ENCODE results near the gene PRODH.
"Not testable (repeated sequence)": the region's sequence is repeated elsewhere in the genome, so short reads cannot be mapped to it uniquely, and the experiment has no call there.

The PRODH gene

DNA sequence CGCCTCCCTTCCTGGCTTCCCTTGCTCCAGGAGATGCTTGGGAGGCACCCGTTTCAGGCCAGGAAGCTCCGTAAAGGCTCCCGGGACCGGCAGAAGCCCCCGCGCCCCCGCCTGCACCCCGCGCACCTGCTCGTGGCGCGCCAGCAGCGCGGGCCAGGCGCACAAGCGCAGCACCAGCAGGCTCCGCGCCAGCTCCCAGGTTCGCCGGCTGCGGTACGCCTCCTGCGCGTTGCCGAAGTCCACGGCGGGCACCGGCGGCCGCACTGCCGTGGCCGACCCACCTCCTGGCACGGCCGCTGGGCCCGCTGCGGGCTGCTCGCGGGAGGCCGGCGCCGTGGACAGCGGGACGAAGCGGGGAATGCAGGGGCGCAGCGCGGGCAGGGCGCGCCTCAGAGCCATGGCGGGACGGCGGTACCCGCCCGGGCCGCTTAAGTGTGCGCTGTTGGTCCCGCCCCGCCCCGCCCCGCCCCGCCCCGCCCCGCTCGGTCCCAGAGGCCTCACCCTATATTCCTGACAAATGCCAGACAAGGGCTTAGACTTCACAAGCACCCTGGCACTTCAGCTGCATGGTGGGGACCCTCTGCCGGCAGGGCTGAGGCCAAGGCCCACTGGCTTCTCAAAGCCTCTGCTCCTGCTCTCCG, at the start of gene PRODH:
Gene PRODH, minus strand, starts transcription at position 405 of the 641 bp plus-strand sequence. Its CDS starts 6 bp downstream, at position 399.
- DNase-seq (ENCODE audit: low read depth), result no peak

GRCh38 chr22:18985780-18986179, 49.7 kb upstream of the PRODH start:
- DNase-seq (ENCODE audit: low read depth), result no peak

DNA sequence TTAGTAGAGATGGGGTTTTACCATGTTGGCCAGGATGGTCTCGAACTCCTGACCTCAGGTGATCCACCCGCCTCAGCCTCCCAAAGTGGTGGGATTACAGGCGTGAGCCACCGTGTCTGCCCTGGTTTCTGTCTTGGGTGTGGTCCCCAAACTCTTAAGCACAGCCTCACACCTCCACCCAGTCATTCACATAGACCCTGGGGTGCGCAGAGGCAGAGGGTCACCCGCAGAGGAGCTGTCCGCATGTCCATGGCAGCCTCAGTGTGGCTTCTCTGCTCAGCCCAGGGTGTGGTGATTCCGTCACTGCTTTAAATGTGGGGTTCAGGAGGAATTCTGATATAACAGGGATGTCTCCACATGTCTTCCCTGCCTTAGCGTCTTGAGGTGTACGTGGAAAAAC, 48.5 kb upstream of the PRODH start:
- DNase-seq (ENCODE audit: low read depth), result no peak

GRCh38 chr22:18983120-18983651, 47.1 kb upstream of the PRODH start:
- no peak for DNase-seq (ENCODE audit: low read depth)

DNA sequence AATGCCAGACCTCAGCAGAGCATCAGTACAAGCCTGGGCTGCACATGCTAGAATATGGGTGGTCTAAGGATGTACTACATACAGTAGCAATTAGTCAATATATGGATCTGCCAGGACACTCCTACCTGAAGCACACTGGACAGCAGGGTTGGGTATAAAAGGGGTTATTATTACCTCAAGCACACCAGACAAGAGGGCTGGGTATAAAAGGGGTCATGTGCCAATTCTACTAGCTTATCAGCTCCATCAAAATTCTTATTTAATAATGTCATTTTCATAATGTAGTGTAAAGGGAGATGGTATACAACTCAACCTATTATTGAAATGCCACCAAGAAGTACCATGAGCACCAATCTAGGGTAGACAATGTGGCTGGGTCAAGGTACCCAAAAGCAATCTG, 44.7 kb upstream of the PRODH start:
- DNase-seq (ENCODE audit: low read depth), result no peak

DNA sequence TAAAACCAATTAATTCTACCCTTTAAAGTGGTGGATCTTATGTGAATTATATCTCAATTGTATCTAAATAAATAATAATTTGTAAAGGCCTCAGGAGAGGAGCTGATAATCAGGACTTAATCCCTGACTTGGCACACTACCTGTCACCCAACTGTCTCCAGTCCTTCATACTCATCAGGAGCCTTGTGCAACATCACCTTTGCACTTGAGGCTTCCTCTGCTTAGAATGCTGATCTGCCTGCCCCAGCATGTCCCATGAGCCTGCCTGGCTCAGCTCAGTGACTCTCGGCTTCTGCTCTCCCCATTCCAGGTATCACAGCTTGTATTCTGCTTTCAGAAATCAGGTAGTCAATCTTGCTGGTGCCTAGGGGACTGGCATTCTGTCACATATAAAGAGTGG, 43.9 kb upstream of the PRODH start:
- DNase-seq (ENCODE audit: low read depth), result no peak

DNA sequence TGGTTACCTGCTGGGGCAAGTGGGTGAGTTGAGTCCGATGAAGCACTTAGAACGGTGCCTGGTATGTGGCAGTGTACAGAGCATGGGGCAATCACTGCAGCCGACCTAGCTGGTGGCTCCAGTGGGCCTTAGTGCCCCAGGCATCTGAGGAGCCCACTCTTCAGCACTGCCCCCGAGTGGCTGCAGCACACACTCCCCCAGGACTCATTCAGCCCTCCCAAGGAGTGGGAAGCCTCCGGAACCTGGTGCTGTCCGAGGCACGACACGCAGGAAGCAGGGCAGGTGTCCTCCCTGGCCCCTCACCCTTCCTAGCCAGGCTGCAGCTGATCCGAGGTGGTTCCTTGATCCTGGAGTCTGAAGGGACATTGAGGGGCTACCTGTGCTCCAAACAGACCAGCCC, 42.4 kb upstream of the PRODH start:
- DNase-seq (ENCODE audit: low read depth), result no peak

- DNase-seq (ENCODE audit: low read depth), result no peak
Measured at GRCh38 chr22:18977824-18978425, 41.8 kb upstream of the PRODH start.

DNA sequence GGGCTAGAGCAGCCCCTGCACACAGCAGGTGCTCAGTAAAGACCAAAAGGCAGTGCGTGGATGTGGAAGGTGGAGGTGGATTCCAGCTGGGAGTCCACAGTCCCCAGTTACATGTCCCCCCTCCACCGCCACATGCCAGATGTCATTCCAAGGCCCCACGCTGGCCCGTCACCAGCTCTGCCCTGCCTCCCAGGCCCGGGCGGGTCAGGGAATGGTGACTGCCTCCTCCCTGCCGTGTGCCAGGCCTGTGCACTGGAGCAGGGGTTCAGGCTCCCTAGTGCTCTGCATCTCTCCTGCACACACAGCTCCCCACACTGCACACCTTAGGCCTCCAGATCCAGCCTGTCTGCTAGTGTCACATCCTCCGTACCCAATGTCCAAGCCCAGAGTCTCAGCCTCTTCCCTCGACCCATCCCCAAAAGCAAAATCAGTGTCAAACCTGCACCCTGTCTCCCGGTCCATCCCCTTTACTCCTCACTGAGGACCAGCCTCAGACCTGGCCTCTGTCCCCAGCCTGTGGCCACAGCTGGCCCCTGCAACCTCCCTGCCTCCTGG, 40.2 kb upstream of the PRODH start:
- DNase-seq (ENCODE audit: low read depth), result no peak

DNA sequence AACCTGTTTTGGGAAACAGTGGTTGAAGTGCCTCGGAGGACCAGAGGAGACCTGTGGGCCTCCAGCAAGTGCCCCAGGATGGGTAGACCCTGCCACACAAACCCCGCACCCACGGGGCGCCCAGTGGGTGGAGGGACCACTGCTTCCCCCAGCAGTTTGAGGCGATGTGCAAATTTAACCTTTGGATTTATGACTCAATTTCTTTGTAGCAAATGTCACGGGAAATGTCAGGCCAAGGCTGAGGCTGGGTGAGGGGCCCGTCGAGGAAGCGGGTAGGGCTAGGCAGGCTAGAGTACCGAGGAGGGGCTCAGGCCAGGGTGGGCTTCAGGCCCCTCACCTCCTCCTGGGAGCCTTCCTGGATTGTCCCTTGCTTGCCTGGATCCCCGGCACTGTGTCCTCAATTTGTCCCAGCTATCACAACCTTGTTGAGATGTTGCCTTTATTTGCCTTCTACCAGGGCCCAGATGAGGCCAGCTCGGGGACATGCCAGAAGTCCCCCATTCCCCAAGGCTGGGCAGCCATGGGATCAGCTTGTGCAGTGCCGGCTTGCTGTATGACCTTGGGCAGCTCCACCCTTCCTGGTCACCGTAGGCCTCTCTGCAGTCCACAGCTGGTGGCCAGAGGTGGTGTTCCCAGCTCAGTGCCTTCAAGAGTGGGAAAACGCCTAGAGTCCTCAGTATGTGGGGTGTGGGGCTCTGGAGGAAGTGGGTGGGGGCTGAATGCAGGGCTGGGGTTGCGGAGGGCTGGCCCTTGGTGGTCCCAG, 39.5 kb upstream of the PRODH start:
- no peak for DNase-seq (ENCODE audit: low read depth)

DNA sequence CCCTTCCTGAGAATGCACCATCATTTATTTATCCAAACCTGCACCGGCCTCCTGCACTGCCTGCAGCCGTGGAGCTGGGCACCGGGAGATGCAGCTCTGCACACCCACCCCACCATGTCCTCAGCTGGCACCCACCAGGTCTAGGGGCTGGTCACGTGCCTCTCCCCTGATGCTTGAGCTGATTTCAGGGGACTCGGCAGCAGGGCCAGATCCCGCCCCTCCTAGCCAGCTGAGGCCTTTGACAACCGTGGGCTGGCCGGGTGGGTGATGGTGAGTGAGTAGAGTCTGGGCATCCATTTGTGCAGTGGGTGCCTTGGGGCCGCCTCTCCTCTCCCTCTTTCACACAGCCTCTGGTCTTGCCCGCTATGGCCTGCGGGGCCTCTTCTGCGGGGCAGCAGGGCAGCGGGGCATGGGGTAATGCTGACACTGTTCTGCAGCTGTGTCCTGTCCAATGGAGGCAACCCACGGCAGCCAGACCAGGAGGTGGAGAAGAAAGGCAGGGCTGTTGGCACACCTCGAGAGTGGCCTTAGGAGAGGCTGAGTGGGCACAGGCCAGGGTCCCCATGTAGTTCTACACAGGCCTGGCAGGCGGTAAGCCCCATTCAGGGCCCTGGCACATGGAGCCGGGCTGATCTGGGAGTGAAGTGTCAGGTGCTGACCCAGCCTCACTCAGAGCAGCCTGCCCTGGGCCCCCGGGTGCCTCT, 38.5 kb upstream of the PRODH start:
- DNase-seq (ENCODE audit: low read depth), result no peak

DNA sequence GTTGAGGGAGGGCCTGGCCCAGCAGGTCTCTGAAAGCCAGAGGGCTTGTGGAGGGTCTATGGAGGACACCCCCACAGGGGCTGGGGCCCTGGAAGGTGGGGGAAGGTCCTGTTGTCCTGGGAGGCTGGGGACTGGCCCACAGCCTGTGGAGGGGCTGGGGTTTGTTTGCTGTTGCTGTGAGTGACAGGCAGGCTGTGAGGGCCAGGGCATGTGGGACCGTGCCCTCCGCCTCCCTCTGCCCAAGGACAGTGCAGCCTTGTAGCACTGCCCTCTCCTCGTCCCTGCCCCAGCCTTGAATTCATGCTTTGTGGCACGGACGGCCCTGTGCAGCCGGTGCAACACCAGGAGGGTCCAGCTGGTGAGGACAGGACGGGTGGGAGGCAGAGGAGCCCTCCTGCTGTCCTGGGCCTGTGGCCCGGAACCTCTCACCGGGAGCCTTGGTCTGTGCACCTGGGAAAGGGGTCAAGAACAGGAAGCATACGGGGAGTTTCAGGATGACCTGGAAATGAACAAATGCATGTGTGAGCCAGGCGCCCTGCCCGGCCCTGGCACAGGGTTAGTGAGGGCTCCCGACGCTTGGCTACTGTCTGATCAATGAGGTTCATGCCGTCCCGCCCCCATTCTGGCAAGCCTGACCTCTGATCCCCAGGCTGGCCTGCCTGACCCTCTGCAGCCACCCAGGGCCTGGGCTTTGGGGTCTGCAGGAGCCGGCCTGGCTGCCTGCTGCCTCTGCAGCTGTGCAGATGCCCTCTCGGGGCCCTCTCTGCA, 37.4 kb upstream of the PRODH start:
- no peak for DNase-seq (ENCODE audit: low read depth)

DNA sequence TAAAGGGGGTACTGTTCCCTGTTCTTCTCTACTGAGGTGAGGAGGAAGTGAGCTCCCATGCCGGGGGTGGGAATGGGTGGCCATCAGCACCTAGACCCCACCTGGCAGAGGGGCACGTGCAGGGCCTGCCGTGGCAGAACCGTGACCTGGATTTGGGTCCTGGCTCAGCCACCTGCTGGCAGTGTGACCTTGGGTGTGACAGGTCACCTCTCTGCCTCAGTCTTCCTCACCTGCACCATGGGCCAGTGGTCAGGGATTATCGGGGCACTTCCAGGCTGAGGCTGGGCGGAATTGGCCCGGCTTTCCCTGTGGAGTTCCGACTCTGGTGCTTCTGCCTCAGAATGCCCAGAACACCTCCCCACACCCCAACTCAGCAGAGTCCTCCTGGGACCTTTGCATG, 36.5 kb upstream of the PRODH start:
- DNase-seq (ENCODE audit: low read depth), result not testable (repeated sequence)

DNA sequence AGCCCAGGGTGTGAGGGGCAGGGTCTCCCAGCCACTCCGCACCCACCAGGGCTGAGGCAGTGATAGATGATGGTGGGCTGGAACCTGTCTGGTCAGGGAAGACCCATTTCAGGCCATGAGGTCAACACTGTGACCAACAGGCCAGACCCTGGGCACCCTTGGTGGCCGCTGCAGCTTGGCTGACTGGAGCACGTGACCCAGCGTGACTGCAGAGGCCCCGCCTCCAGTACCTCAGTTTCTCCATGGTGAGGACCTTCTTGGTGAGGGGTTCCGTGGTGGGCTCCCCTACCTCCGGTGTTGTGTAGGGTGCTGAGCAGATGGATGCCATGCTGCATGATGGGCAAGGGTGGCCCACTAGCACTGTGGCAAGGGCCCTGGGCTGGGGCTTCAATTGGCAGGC, 35.9 kb upstream of the PRODH start:
- DNase-seq (ENCODE audit: low read depth), result not testable (repeated sequence)

DNA sequence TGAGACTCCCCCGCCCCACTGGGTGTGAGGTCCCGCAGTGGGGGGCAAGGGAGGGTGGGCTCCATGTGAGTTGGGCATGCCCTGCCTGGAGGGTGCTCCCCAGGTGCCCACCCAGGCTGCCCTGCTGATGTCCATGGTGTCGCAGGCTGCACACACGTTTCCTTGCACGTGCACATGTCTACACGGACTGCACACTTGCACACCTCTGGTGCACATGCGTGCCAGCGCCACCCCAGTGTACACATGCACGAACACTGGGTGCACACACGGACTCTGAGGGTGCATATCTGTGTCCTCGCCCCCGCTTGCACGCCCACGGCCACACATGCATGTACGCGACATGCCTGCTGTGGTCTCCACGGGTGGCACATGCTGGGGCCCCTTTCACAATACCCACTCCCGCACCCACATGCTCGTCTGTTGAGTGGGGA, 35.2 kb upstream of the PRODH start:
- no peak for DNase-seq (ENCODE audit: low read depth)

GRCh38 chr22:18970948-18971315, 34.8 kb upstream of the PRODH start:
- no peak for DNase-seq (ENCODE audit: low read depth)

- no peak for DNase-seq (ENCODE audit: low read depth)
Measured at GRCh38 chr22:18970176-18970947, 34.3 kb upstream of the PRODH start.

- DNase-seq (ENCODE audit: low read depth), result not testable (repeated sequence)
Measured at GRCh38 chr22:18969158-18969942, 33.3 kb upstream of the PRODH start.

DNA sequence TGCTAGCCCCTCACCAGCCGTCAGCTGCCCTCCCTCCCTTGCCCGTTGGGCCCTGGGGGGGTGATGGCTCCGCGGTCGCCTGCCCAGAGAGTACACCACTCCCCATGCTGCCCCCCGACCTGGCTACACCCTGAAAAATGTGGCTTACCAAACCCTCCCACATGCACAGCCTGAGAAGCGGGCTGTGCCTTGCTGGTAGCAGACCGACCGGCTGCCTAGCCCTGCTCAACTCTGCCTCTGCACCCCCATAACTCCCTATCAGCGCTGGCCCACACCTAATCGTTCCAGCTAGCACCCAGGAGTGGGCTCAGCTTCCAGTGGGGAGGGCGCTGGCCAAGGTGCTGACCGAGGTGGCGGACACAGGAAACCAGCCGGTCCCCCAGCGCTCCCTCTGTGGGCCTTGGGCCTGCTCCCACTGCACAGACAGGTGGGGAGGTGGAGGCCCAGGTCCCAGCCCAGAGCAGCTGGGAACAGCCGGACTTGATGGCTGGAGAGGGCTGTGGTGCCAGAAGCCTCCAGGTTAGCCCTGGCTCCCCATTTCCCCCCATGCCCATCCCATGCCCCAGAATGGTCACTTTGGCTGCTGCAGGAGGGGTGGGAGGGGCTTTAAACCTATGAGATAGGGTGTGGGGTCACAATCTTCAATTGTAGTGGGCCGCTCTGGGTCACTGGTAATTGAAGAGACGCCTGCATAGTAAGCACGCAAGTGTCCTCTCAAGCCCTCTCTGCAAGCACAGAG, 32.1 kb upstream of the PRODH start:
- DNase-seq (ENCODE audit: low read depth), result no peak
